ENCODE results near the gene PODXL2.

PODXL2 gene

GRCh38 chr3:127597020-127597771 lies 31.8 kb upstream of the PODXL2 start:
- Histone ChIP-seq H3K27me3 (ENCODE audit: low read depth, low read length) (no peaks in the 10 kb centered on the region), H3K36me3 (replicated peaks; ENCODE audit: low read depth, low read length) (peaks cover 35% of the 10 kb centered on the region), H4K20me1 (ENCODE audit: insufficient read depth, low read length) (peaks cover 7% of the 10 kb centered on the region), H3K27ac (ENCODE audit: low read length) (peak overlapping the region; percentile 24), H2AFZ (ENCODE audit: low read depth, low read length) (no peak overlapping the region), H3K4me3 (ENCODE audit: low read length) (peak overlapping the region; percentile 96), H3K9me3 (ENCODE audit: insufficient read depth, low read length) (no peaks in the 10 kb centered on the region), H3K9ac (ENCODE audit: low read length) (peak overlapping the region; percentile 65), H3K4me2 (ENCODE audit: low read length) (peak overlapping the region; percentile 99), H3K4me1 (ENCODE audit: low read length) (peaks cover 29% of the 10 kb centered on the region), H3K79me2 (ENCODE audit: low read length) (peaks cover 54% of the 10 kb centered on the region)
- TF ChIP-seq, protein P1, sequence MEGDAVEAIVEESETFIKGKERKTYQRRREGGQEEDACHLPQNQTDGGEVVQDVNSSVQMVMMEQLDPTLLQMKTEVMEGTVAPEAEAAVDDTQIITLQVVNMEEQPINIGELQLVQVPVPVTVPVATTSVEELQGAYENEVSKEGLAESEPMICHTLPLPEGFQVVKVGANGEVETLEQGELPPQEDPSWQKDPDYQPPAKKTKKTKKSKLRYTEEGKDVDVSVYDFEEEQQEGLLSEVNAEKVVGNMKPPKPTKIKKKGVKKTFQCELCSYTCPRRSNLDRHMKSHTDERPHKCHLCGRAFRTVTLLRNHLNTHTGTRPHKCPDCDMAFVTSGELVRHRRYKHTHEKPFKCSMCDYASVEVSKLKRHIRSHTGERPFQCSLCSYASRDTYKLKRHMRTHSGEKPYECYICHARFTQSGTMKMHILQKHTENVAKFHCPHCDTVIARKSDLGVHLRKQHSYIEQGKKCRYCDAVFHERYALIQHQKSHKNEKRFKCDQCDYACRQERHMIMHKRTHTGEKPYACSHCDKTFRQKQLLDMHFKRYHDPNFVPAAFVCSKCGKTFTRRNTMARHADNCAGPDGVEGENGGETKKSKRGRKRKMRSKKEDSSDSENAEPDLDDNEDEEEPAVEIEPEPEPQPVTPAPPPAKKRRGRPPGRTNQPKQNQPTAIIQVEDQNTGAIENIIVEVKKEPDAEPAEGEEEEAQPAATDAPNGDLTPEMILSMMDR (IDR thresholded peaks at IDR 0.05; ENCODE audit: low read depth, low read length) = no peak
- no peak for TF ChIP-seq EZH2phosphoT487 (IDR thresholded peaks at IDR 0.05; ENCODE audit: low read depth)

- peak overlapping the region; percentile 73 for H3K27ac ChIP-seq (ENCODE audit: low read length)
- H3K36me3 ChIP-seq (replicated peaks; ENCODE audit: low read depth, low read length) = peaks cover 39% of the 10 kb centered on the region
- H3K27me3 ChIP-seq (ENCODE audit: low read depth, low read length) = no peaks in the 10 kb centered on the region
- H2AFZ ChIP-seq (ENCODE audit: low read depth, low read length) = no peak overlapping the region
- no peaks in the 10 kb centered on the region for H3K9me3 ChIP-seq (ENCODE audit: insufficient read depth, low read length)
- peaks cover 7% of the 10 kb centered on the region for H4K20me1 ChIP-seq (ENCODE audit: insufficient read depth, low read length)
- peak overlapping the region; percentile 96 for H3K4me3 ChIP-seq (ENCODE audit: low read length)
- H3K9ac ChIP-seq (ENCODE audit: low read length) = peak overlapping the region; percentile 100
- peak overlapping the region; percentile 95 for H3K4me2 ChIP-seq (ENCODE audit: low read length)
- H3K4me1 ChIP-seq (ENCODE audit: low read length) = peaks cover 29% of the 10 kb centered on the region
- TF ChIP-seq, protein P1 (IDR thresholded peaks at IDR 0.05; ENCODE audit: low read depth, low read length) = no peak
- no peak for TF ChIP-seq EZH2phosphoT487 (IDR thresholded peaks at IDR 0.05; ENCODE audit: low read depth)
- H3K79me2 ChIP-seq (ENCODE audit: low read length) = peaks cover 69% of the 10 kb centered on the region
Observed at GRCh38 chr3:127598841-127599570, 30.0 kb upstream of the PODXL2 start.

- peaks cover 14% of the 10 kb centered on the region for H4K20me1 ChIP-seq (ENCODE audit: insufficient read depth, low read length)
- no peak overlapping the region for H3K4me3 ChIP-seq (ENCODE audit: low read length)
- H3K4me1 ChIP-seq (ENCODE audit: low read length) = peaks cover 29% of the 10 kb centered on the region
- no peaks in the 10 kb centered on the region for H3K9me3 ChIP-seq (ENCODE audit: insufficient read depth, low read length)
- H3K9ac ChIP-seq (ENCODE audit: low read length) = no peak overlapping the region
- H3K79me2 ChIP-seq (ENCODE audit: low read length) = peaks cover 79% of the 10 kb centered on the region
- H3K27ac ChIP-seq (ENCODE audit: low read length) = no peak overlapping the region
- no peaks in the 10 kb centered on the region for H3K27me3 ChIP-seq (ENCODE audit: low read depth, low read length)
- H2AFZ ChIP-seq (ENCODE audit: low read depth, low read length) = no peak overlapping the region
- H3K4me2 ChIP-seq (ENCODE audit: low read length) = no peak overlapping the region
- H3K36me3 ChIP-seq (replicated peaks; ENCODE audit: low read depth, low read length) = peaks cover 55% of the 10 kb centered on the region
- no peak for TF ChIP-seq EZH2phosphoT487 (IDR thresholded peaks at IDR 0.05; ENCODE audit: low read depth)
- TF ChIP-seq, protein P1 (IDR thresholded peaks at IDR 0.05; ENCODE audit: low read depth, low read length) = no peak
Observed at GRCh38 chr3:127600749-127601456, 28.1 kb upstream of the PODXL2 start.

DNA sequence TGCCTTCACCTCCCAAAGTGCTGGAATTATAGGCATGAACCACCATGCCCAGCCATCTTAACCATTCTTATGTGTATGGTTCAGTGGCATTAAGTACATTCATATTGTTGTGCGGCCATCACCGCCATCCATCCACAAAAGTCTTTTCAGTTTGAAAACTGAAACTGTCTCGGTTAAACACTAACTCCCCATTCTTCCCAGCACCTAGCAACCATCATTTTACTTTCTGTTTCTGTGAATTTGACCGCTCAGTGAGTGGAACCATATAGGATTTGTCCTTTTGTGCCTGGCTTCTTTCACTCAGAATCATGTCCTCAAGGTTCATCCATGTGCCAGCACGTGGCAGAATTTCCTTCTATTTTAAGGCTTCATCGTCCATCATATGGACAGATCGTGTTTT lies 24.9 kb upstream of the PODXL2 start:
- Histone ChIP-seq H3K79me2 (ENCODE audit: low read length) (peaks cover 71% of the 10 kb centered on the region), H3K27ac (ENCODE audit: low read length) (no peak overlapping the region), H3K9me3 (ENCODE audit: insufficient read depth, low read length) (no peaks in the 10 kb centered on the region), H4K20me1 (ENCODE audit: insufficient read depth, low read length) (peaks cover 19% of the 10 kb centered on the region), H3K36me3 (replicated peaks; ENCODE audit: low read depth, low read length) (peaks cover 78% of the 10 kb centered on the region), H3K27me3 (ENCODE audit: low read depth, low read length) (no peaks in the 10 kb centered on the region), H3K4me2 (ENCODE audit: low read length) (no peak overlapping the region), H3K9ac (ENCODE audit: low read length) (no peak overlapping the region), H2AFZ (ENCODE audit: low read depth, low read length) (no peak overlapping the region), H3K4me1 (ENCODE audit: low read length) (peaks cover 21% of the 10 kb centered on the region), H3K4me3 (ENCODE audit: low read length) (no peak overlapping the region)
- TF ChIP-seq, protein P1 (IDR thresholded peaks at IDR 0.05; ENCODE audit: low read depth, low read length) = no peak
- TF ChIP-seq EZH2phosphoT487 (IDR thresholded peaks at IDR 0.05; ENCODE audit: low read depth) = no peak

Data from OCI-LY3 (cell line).